Measurements from ENCODE around the gene DSC1. TPM values are rescaled to one million over a fixed set of nuclear protein-coding genes. Genes with fewer than 3 reads are reported as not detected.

Gene DSC1
- total and polyA plus RNA-seq, 10 of the 15 experiments (the other 5 are each of a cell fraction or from before 2014, with no cell fraction given): 0.24 to 0.84 (median 0.44) TPM; not detected in 1

GRCh38 chr18:31199190-31199769, 36.6 kb upstream of the DSC1 start:
- no peak overlapping the region for H2AFZ ChIP-seq (ENCODE audit: control insufficient read depth, low read depth, low read length)
- intact Hi-C loops (cut with micrococcal nuclease; ENCODE audit: unreplicated experiment) (no loop called here), in situ Hi-C loops (cut with MboI) (no loop called here)
- no peaks in the 10 kb centered on the region; the same call in 2 of the 3 replicates for H3K9me3 ChIP-seq (replicated peaks; ENCODE audit: control insufficient read depth, insufficient read depth, low read length)
- no peaks in the 10 kb centered on the region for H3K4me1 ChIP-seq (ENCODE audit: control insufficient read depth, insufficient read depth, low read length)
- no peak overlapping the region for H3K4me3 ChIP-seq
- ChIA-PET SMC1A (ENCODE audit: uncharacterized antibody, unreplicated experiment) (interaction anchor here (0.6 to 2.5 kb wide), 5 partner anchors 10 to 122 kb away, joined by 3 to 13 read pairs (median 3); no protein-coding TSS in a partner anchor), CTCF (interaction anchor here (0.6 to 1.0 kb wide), 3 partner anchors 10 to 496 kb away, joined by 3 to 5 read pairs (median 3); no protein-coding TSS in a partner anchor), POLR2A (no interaction called here), RAD21 (ENCODE audit: unreplicated experiment) (interaction anchor here (0.8 to 1.2 kb wide), 3 partner anchors 10 to 302 kb away, joined by 3 read pairs; no protein-coding TSS in a partner anchor)
- no peaks in the 10 kb centered on the region for H3K79me2 ChIP-seq (ENCODE audit: control insufficient read depth, insufficient read depth, low read length)
- no peak overlapping the region for H3K27ac ChIP-seq (ENCODE audit: control insufficient read depth, insufficient read depth)
- H4K20me1 ChIP-seq (ENCODE audit: control insufficient read depth, insufficient read depth): no peaks in the 10 kb centered on the region
- no peak for FAIRE-seq
- WGBS (ENCODE audit: insufficient coverage, insufficient replicate concordance, low lambda C conversion rate, missing lambda C conversion rate): 39% methylated on average over 5 of the region's 5 CpGs
- no peak for DNase-seq (ENCODE audit: low read depth, low spot score)
- ATAC-seq: no peak
- no TSS peak for BruUV-seq (replicated peaks)
- H3K27me3 ChIP-seq (replicated peaks in 1 of 2; ENCODE audit: control insufficient read depth in 2 of 2, insufficient read depth in 2 of 2, low read length in 1 of 2): no peaks in the 10 kb centered on the region
- no peaks in the 10 kb centered on the region for H3K36me3 ChIP-seq (ENCODE audit: control insufficient read depth in 2 of 2, insufficient read depth in 2 of 2, low read length in 1 of 2)
- TF ChIP-seq HDGF (IDR thresholded peaks at IDR 0.05) (no peak), NFXL1 (IDR thresholded peaks at IDR 0.05; ENCODE audit: borderline replicate concordance) (no peak), POU2F2 (IDR thresholded peaks at IDR 0.05; ENCODE audit: borderline replicate concordance, low read depth, low read length) (no peak), PAX5 (IDR thresholded peaks at IDR 0.05; ENCODE audit: borderline replicate concordance, low read depth, low read length) (no peak), MEF2B (IDR thresholded peaks at IDR 0.05; ENCODE audit: partially characterized antibody, poor library complexity, severe bottlenecking) (no peak), IRF4 (IDR thresholded peaks at IDR 0.05; ENCODE audit: low read depth, low read length) (no peak), BHLHE40 (IDR thresholded peaks at IDR 0.05; ENCODE audit: borderline replicate concordance in 1 of 2, low read depth in 2 of 2, low read length in 1 of 2) (no peak)
- TF ChIP-seq, protein P1, sequence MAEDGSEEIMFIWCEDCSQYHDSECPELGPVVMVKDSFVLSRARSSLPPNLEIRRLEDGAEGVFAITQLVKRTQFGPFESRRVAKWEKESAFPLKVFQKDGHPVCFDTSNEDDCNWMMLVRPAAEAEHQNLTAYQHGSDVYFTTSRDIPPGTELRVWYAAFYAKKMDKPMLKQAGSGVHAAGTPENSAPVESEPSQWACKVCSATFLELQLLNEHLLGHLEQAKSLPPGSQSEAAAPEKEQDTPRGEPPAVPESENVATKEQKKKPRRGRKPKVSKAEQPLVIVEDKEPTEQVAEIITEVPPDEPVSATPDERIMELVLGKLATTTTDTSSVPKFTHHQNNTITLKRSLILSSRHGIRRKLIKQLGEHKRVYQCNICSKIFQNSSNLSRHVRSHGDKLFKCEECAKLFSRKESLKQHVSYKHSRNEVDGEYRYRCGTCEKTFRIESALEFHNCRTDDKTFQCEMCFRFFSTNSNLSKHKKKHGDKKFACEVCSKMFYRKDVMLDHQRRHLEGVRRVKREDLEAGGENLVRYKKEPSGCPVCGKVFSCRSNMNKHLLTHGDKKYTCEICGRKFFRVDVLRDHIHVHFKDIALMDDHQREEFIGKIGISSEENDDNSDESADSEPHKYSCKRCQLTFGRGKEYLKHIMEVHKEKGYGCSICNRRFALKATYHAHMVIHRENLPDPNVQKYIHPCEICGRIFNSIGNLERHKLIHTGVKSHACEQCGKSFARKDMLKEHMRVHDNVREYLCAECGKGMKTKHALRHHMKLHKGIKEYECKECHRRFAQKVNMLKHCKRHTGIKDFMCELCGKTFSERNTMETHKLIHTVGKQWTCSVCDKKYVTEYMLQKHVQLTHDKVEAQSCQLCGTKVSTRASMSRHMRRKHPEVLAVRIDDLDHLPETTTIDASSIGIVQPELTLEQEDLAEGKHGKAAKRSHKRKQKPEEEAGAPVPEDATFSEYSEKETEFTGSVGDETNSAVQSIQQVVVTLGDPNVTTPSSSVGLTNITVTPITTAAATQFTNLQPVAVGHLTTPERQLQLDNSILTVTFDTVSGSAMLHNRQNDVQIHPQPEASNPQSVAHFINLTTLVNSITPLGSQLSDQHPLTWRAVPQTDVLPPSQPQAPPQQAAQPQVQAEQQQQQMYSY (CRISPR knock-in tag; IDR thresholded peaks at IDR 0.05): no peak
- TF ChIP-seq, protein P2, sequence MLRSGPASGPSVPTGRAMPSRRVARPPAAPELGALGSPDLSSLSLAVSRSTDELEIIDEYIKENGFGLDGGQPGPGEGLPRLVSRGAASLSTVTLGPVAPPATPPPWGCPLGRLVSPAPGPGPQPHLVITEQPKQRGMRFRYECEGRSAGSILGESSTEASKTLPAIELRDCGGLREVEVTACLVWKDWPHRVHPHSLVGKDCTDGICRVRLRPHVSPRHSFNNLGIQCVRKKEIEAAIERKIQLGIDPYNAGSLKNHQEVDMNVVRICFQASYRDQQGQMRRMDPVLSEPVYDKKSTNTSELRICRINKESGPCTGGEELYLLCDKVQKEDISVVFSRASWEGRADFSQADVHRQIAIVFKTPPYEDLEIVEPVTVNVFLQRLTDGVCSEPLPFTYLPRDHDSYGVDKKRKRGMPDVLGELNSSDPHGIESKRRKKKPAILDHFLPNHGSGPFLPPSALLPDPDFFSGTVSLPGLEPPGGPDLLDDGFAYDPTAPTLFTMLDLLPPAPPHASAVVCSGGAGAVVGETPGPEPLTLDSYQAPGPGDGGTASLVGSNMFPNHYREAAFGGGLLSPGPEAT (IDR thresholded peaks at IDR 0.05; ENCODE audit: low read depth): no peak
- H3K4me2 ChIP-seq (ENCODE audit: control insufficient read depth, insufficient read depth): no peak overlapping the region
- H3K9ac ChIP-seq (ENCODE audit: control insufficient read depth, insufficient read depth, low read length): no peak overlapping the region
